H9 (cell line): ENCODE data around the gene CCDC127. TPM values are rescaled to one million over a fixed set of nuclear protein-coding genes. Genes with fewer than 3 reads are reported as not detected.

Experiments
- DNase-seq: peaks from one replicate; pipeline ENCODE4 v3.0.0-alpha.2; 2017
- H2AFZ ChIP-seq: one replicate; pipeline ENCODE4 v1.6.1; 2013; ENCODE audit warnings: mild to moderate bottlenecking, low read length, control low read depth, moderate library complexity
- H2AK5ac ChIP-seq: 2 replicates; pipeline ENCODE4 v1.6.1; 2013; ENCODE audit warnings: low read length, control low read depth, mixed read lengths; ENCODE audit not compliant: insufficient read length
- H2BK120ac ChIP-seq: one replicate; pipeline ENCODE4 v1.6.1; 2013; ENCODE audit warnings: low read depth, mild to moderate bottlenecking, low read length, control low read depth, inconsistent platforms; ENCODE audit not compliant: poor library complexity, severe bottlenecking
- H2BK12ac ChIP-seq: 2 replicates; pipeline ENCODE4 v1.6.1; 2013; ENCODE audit warnings: low read length, control low read depth, mixed read lengths, low read depth; ENCODE audit not compliant: insufficient read length
- H2BK15ac ChIP-seq: 2 replicates; pipeline ENCODE4 v1.6.1; 2013; ENCODE audit warnings: low read depth, low read length, control low read depth
- H2BK20ac ChIP-seq: one replicate; pipeline ENCODE4 v1.6.1; 2013; ENCODE audit warnings: low read depth, mild to moderate bottlenecking, low read length, control low read depth, inconsistent platforms; ENCODE audit not compliant: poor library complexity, severe bottlenecking
- H2BK5ac ChIP-seq: 2 replicates; pipeline ENCODE4 v1.6.1; 2013; ENCODE audit warnings: low read length, control low read depth, mixed read lengths; ENCODE audit not compliant: insufficient read length
- H3K14ac ChIP-seq: 2 replicates; pipeline ENCODE4 v1.6.1; 2013; ENCODE audit warnings: low read length, control low read depth; ENCODE audit not compliant: insufficient read depth
- H3K18ac ChIP-seq: 2 replicates; pipeline ENCODE4 v1.6.1; 2013; ENCODE audit warnings: low read depth, mild to moderate bottlenecking, mixed read lengths, low read length, control low read depth; ENCODE audit not compliant: insufficient read length
- H3K23ac ChIP-seq: 2 replicates; pipeline ENCODE4 v1.6.1; 2013; ENCODE audit warnings: low read length, control low read depth, mixed read lengths, low read depth; ENCODE audit not compliant: insufficient read length
- H3K23me2 ChIP-seq: 2 replicates; pipeline ENCODE4 v1.6.1; 2013; ENCODE audit warnings: low read depth, mild to moderate bottlenecking, mixed read lengths, low read length, control low read depth; ENCODE audit not compliant: insufficient read length, poor library complexity, severe bottlenecking
- H3K27ac ChIP-seq: 2 replicates; pipeline ENCODE4 v1.5.1; 2013; ENCODE audit warnings: low read length, control low read depth, mixed read lengths, low read depth; ENCODE audit not compliant: insufficient read length
- H3K27me3 ChIP-seq: 2 replicates; pipeline ENCODE4 v1.6.1; 2013; ENCODE audit warnings: low read length, control low read depth, inconsistent platforms; ENCODE audit not compliant: insufficient read depth
- H3K4ac ChIP-seq: 2 replicates; pipeline ENCODE4 v1.6.1; 2013; ENCODE audit warnings: low read depth, mild to moderate bottlenecking, control low read depth, inconsistent platforms, low read length, moderate library complexity
- H3K4me1 ChIP-seq: 2 replicates; pipeline ENCODE4 v1.6.1; 2013; ENCODE audit warnings: low read length, control low read depth, inconsistent platforms; ENCODE audit not compliant: insufficient read depth
- H3K4me2 ChIP-seq: 2 replicates; pipeline ENCODE4 v1.6.1; 2013; ENCODE audit warnings: low read length, control low read depth, mixed read lengths; ENCODE audit not compliant: insufficient read length, insufficient read depth
- H3K56ac ChIP-seq: 2 replicates; pipeline ENCODE4 v1.6.1; 2013; ENCODE audit warnings: low read depth, mild to moderate bottlenecking, mixed read lengths, low read length, control low read depth; ENCODE audit not compliant: insufficient read length
- H3K79me1 ChIP-seq: 2 replicates; pipeline ENCODE4 v1.6.1; 2013; ENCODE audit warnings: low read depth, mild to moderate bottlenecking, moderate library complexity, low read length, control low read depth, inconsistent platforms; ENCODE audit not compliant: insufficient read depth, poor library complexity, severe bottlenecking
- H3K79me2 ChIP-seq: 2 replicates; pipeline ENCODE4 v1.6.1; 2013; ENCODE audit warnings: low read length, control low read depth, inconsistent platforms; ENCODE audit not compliant: insufficient read depth
- H3K9ac ChIP-seq: 2 replicates; pipeline ENCODE4 v1.6.1; 2013; ENCODE audit warnings: low read length, control low read depth, mixed read lengths; ENCODE audit not compliant: insufficient read length; ENCODE audit errors: extremely low read depth
- H3K9me3 ChIP-seq: one replicate; pipeline ENCODE4 v1.6.1; 2013; ENCODE audit warnings: low read depth, low read length, inconsistent platforms; ENCODE audit not compliant: control insufficient read depth
- H3T11ph ChIP-seq: one replicate; pipeline ENCODE4 v1.6.1; 2013; ENCODE audit warnings: mild to moderate bottlenecking, low read length, control low read depth, inconsistent platforms
- H4K20me1 ChIP-seq: one replicate; pipeline ENCODE4 v1.6.1; 2013; ENCODE audit not compliant: control insufficient read depth, insufficient read length, insufficient read depth
- H4K5ac ChIP-seq: 2 replicates; pipeline ENCODE4 v1.6.1; 2013; ENCODE audit warnings: low read depth, mild to moderate bottlenecking, mixed read lengths, low read length, control low read depth; ENCODE audit not compliant: insufficient read length
- H4K8ac ChIP-seq: replicated peaks from 2 replicates; pipeline ENCODE4 v1.6.1; 2013; ENCODE audit warnings: low read length, control low read depth, mixed read lengths, low read depth; ENCODE audit not compliant: insufficient read length
- H4K91ac ChIP-seq: 2 replicates; pipeline ENCODE4 v1.6.1; 2013; ENCODE audit warnings: low read depth, mild to moderate bottlenecking, moderate library complexity, mixed read lengths, low read length, control low read depth; ENCODE audit not compliant: insufficient read length
- H3K27ac Mint-ChIP-seq, 3 experiments: 2 replicates in 2 of 3; 3 replicates in 1 of 3; pipeline ENCODE4 v1.8.0; 2020 to 2021; ENCODE audit warnings: mixed read lengths in 3 of 3, mild to moderate bottlenecking in 1 of 3, moderate library complexity in 1 of 3
- H3K27me3 Mint-ChIP-seq: 2 replicates; pipeline ENCODE4 v1.8.0; 2021; ENCODE audit warnings: low read depth, mild to moderate bottlenecking, moderate library complexity, mixed read lengths
- H3K36me3 Mint-ChIP-seq, 3 experiments: 2 replicates in 2 of 3; 3 replicates in 1 of 3; pipeline ENCODE4 v1.8.0; 2020 to 2021; ENCODE audit warnings: low read depth in 3 of 3, mixed read lengths in 3 of 3; ENCODE audit not compliant: insufficient read depth in 1 of 3
- H3K4me1 Mint-ChIP-seq, 2 experiments: 2 replicates each; pipeline ENCODE4 v1.8.0; 2020; ENCODE audit warnings: mixed read lengths in 2 of 2
- H3K4me3 Mint-ChIP-seq, 2 experiments: 2 replicates in 1 of 2; 3 replicates in 1 of 2; pipeline ENCODE4 v1.8.0; 2020 to 2021; ENCODE audit warnings: mild to moderate bottlenecking in 2 of 2, mixed read lengths in 2 of 2, moderate library complexity in 1 of 2
- H3K9me3 Mint-ChIP-seq, 2 experiments: 2 replicates in 1 of 2; 3 replicates in 1 of 2; pipeline ENCODE4 v1.8.0; 2020; ENCODE audit warnings: mild to moderate bottlenecking in 2 of 2, mixed read lengths in 2 of 2, moderate library complexity in 1 of 2
- CTCF ChIP-seq: fragments of 200-600 bp; sonication (generic); conservative IDR thresholded peaks from 3 replicates; pipeline ENCODE4 v1.8.0; 2021; ENCODE audit warnings: antibody characterized with exemption, mild to moderate bottlenecking
- WGBS: extraction: QIAGEN DNeasy Blood & Tissue Kit; methylation state at CpG from one replicate; pipeline ENCODE4 v1.1.7; 2013; ENCODE audit warnings: missing lambda C conversion rate, low lambda C conversion rate, mixed read lengths; ENCODE audit not compliant: insufficient read length; ENCODE audit errors: extremely low coverage; 5-methylcytosine and 5-hydroxymethylcytosine counted together
- total RNA-seq: library from RNA; stranded (reverse); gene quantifications from 2 replicates; pipeline ENCODE4 v1.2.1, GENCODE V29; 2021

Gene CCDC127
- total RNA-seq, 1 experiment from 2014 or later = 9.0 TPM

DNA sequence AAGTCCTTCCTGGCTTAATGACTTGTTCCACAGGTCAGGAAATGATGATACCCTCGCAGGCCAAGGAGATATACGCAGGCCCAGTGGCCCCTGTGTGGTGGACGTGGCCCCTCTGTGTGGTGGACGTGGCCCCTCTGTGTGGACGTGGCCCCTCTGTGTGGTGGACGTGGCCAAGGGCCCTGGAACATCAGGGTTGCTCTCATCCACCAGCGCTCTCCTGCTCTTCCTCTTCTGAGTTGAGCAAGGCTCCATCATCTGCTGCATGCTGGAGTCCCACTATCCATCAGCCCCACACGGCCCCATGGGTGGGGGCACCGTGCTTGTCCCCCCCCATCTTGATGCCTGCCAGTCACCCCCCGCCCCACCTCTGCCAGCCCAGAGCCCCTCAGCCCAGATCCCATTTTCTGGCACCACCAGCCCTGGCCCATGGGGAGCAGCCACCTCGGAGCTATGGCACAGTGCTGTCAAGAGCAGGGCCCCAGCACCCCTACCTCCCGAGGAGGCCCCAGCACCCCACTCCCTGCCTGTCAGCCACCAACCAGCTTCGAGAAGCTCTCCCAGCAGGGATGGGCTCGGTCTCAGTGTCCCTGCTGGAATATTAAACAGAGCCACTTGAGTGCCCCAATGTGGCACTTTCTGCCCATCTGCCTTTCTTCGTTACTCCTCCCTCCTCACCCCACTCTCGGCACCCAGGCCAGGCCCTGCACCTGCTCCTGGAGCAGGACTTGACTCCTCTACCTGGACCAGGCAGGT lies 18.6 kb downstream of the CCDC127 start:
- Histone ChIP-seq H3K27me3 (no peaks in the 10 kb centered on the region), H2AFZ (no peak overlapping the region), H2AK5ac (no peak overlapping the region), H3K79me2 (no peaks in the 10 kb centered on the region), H2BK120ac (no peak overlapping the region), H2BK20ac (no peak overlapping the region), H3K23me2 (no peaks in the 10 kb centered on the region), H2BK5ac (no peak overlapping the region), H3K4me2 (no peak overlapping the region), H4K91ac (no peak overlapping the region), H4K5ac (no peak overlapping the region), H3K9me3 (no peaks in the 10 kb centered on the region), H3K23ac (no peak overlapping the region), H2BK15ac (no peak overlapping the region), H3K79me1 (no peaks in the 10 kb centered on the region), H3K56ac (no peak overlapping the region), H3K4ac (no peak overlapping the region), H3K9ac (no peak overlapping the region), H3K4me1 (no peaks in the 10 kb centered on the region), H3T11ph (no peak overlapping the region), H3K14ac (no peak overlapping the region; the same call in 1 of the 2 replicates), H4K8ac (no peak overlapping the region), H4K20me1 (no peaks in the 10 kb centered on the region), H3K27ac (no peak overlapping the region), H3K18ac (no peak overlapping the region), H2BK12ac (no peak overlapping the region)
- Mint-ChIP-seq H3K9me3 (no peaks in the 10 kb centered on the region), H3K4me1 (peaks cover 11 to 21% of the 10 kb centered on the region in 2 experiments), H3K27ac (no peak overlapping the region), H3K36me3 (peaks cover 0 to 9% (median 9%) of the 10 kb centered on the region in 3 experiments; a peak in 4 of 7 replicates), H3K27me3 (no peaks in the 10 kb centered on the region; the same call in 1 of the 2 replicates), H3K4me3 (no peak overlapping the region)
- DNase-seq = no peak
- no peak for TF ChIP-seq CTCF
- WGBS = no CpG with 5 or more reads among the region's 16 CpGs
